Middle frontal gyrus (tissue), 1 donor: Measurements from ENCODE around the gene HERPUD2.
"Not testable (repeated sequence)": the region's sequence is repeated elsewhere in the genome, so short reads cannot be mapped to it uniquely, and the experiment has no call there.

Experiments
- DNase-seq: peaks from one replicate; pipeline ENCODE4 v3.0.0-alpha.2; 2015; ENCODE audit warnings: low spot score; ENCODE audit errors: extremely low spot score

Gene HERPUD2

DNA sequence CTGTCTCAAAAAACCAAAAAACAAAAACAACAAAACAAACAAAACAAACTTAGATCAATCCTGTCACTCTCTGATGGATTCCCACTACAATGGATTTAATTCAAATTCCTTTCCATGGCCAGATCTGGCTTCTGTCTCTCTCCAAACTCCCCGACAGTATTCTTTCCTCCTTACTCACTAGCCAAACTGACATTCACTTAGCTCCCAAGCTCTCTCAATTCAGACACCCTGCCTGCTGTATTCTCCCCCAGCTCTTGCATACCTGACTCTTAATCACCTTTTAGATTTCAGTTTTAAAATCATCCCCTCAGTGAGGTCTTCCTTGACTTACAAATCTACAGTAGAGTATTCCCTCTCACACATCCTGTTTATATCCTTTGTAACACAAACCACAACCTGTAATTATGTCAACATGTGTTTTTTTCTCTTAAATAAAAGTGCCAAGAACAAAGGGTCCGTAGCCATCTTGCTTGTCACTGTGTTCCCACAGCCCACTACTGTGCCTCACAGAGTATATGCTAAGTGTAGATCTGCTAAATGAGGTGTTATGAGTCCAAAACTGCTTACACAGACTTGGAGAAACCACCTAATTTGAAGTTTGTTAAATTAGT is 14.4 kb downstream of the HERPUD2 start:
- no peak for DNase-seq

DNA sequence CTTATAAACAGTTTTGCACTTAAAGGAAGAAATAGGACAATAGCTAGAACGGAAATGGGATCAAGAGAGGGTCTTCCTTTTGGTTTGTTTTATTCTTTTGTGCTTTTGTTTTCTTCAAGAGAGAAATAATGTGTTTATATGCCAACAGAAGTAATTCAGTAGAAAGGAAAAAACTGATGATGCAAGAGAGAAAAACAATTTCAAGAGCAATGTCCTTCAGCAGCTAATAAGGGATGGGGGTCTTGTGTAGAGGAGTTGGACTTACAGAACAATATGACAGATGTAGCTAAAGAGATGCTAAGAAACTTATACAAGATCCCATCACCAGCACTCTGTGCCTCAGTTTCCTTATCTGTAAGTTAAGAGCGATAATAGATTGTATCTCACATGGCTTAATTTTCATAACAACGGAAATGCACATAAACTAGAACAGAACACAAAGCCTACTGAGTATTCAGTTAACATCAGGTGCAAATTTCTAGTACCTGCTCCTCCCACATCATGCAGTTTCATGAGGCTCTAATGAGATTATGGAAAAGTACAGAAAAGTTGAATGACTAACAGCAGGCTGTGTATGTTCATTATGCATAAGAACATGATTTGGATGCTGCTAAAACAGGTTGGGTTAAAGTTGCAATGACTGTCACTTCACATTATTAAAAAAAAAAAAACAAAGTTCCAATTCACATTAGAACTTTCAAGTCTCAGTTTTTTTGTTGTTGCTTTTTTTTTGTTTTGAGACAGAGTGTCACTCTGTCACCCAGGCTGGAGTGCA is 17.2 kb downstream of the HERPUD2 start:
- no peak for DNase-seq

DNA sequence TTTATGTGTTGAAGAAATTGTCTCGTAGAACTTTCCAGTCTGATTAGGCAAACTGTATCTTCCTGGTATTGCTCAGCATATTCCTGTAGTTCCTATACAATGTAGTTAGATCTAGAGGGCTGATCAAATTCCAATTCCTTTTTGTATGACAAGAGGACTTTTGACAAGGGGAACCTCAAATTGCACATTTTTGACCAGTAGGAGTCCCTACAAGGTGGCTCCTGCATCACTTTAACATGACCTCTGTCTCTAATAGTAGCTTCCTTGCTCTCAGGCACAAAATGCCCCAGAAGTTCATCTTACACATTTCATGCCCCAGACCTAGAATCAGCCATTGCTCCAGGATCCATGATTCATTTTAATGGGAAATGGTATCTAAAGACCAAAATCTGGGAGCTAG is 18.7 kb downstream of the HERPUD2 start:
- no peak for DNase-seq

DNA sequence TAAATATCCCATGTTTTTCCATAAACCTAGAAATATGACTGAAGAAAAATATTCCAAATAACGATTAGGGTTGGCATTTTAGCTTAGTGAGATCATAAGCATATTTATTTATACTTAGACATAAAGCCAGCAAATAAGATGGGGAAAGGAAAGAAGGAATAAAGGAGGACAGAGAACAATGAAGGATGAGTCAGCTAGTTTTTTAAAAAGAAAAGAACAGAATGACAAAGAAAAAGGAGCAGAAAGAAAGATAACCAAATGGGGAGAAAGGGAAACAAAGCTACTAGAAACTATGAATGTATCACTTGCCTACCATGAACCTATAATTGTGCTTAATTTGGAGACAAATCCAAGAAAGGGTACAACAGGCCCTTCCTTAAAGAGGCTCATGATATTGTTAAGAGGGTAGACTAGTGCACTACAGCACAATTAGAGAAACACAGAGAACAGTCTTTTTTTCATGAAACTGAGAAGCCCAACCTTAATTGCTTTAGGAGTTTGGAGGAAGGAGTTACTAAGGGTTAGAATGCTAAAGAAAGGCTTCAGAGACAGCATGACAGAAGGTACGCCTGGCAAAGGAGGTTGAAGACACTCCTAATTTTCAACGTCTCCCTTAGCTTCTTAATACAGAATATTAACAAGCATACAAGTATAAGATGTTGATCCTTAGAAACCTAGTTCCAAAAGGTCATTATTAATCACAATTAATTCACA is 23.9 kb downstream of the HERPUD2 start:
- DNase-seq, result no peak

DNA sequence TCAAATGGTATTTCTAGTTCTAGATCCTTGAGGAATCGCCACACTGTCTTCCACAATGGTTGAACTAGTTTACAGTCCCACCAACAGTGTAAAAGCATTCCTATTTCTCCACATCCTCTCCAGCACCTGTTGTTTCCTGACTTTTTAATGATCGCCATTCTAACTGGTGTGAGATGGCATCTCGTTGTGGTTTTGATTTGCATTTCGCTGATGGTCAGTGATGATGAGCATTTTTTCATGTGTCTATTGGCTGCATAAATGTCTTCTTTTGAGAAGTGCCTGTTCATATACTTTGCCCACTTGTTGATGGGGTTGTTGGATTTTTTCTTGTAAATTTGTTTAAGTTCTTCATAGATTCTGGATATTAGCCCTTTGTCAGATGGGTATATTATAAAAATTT is 34.5 kb downstream of the HERPUD2 start:
- not testable (repeated sequence) for DNase-seq

DNA sequence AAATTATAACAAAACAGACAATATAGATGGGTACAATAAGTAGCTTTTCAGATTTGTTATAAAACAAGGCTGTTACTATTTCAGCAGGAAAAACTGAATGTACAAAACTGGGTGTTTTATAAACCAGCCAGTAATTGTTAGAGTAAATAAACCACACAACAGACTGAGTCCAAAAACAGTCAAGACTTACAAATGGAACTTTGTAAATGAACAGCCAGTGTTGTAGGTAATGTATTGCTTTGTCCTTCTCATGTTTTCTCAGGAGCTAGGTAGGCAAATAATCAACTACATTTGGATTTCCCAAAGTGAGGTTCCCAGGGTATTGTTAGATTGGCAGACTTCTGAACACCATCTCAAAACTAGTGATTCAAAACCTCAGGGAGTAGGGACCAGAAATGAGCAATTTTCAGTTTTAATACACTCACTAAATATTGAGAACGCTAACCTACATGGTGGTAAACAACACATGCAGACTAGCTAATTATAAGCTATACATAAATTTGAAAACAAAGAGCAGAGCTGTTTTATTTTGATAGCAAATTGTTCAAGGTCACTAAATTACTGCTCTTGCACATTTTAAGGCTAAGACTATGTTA is 36.2 kb downstream of the HERPUD2 start:
- DNase-seq, result no peak

DNA sequence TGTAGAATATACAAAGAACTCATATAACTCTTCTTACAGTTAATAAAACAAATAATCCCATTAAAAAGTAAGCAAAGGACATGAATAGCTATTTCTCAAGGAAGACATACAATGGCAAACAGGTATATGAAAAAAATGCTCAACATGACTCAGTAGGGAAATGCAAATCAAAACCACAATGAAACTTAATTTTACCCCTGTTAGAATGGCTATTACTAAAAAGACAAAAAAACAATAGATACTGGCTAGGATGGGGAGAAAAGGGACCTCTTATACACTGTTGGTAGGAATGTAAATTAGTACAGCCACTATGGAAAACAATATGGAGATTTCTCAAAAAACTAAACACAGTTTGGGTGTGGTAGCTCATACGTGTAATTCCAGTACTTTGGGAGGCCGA is 37.8 kb downstream of the HERPUD2 start:
- no peak for DNase-seq

DNA sequence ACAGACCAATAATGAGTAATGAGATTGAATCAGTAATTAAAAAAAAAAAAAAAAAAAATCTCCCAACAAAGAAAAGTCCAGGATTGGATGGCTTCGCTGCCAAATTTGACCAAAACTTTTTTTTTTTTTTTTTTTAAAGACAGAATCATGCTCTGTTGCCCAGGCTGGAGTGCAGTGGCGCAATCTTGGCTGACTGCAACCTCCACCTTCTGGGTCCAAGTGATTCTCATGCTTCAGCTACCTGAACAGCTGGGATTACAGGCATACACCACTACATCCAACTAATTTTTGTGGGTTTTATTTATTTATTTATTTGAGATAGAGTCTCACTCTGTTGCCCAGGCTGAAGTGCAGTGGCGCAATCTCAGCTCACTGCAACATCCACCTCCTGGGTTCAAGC is 40.4 kb downstream of the HERPUD2 start:
- DNase-seq, result not testable (repeated sequence)

DNA sequence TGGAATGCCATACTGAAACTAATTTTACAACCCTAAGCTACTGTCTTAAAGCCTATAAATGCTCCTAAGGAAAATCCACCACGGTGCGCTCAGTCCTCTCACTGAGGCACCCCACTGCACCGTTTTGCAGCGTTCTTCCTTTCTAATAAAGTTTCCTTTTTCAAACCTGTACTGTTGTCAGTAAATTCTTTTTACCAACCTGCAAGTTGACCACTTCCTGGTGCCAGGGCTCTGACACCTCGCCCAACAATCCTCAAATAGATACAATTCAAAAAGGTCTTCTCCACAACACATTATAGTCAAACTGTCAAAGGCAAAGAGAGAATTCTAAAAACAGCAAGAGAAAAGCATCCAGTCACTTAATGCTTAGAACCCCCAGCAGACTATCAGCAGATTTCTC is 42.8 kb downstream of the HERPUD2 start:
- no peak for DNase-seq

DNA sequence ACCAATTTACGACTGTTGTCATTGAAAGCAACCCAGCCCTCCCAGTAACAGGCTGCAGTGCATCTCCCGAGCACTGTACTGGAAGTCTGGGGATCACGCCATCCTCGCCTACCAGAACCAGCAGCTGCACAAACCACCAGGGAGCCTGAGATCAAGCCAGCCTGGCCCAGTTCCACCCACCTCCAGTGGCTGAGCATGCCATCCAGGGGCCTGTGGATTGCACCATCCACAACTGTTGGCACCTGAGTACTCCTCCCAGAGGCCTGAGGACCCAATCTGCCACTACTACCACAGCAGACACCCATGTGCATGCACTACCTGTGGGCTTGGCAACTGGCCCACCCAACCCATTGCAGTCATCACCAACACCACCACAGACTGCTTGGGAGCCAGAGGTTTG is 44.2 kb downstream of the HERPUD2 start:
- no peak for DNase-seq

DNA sequence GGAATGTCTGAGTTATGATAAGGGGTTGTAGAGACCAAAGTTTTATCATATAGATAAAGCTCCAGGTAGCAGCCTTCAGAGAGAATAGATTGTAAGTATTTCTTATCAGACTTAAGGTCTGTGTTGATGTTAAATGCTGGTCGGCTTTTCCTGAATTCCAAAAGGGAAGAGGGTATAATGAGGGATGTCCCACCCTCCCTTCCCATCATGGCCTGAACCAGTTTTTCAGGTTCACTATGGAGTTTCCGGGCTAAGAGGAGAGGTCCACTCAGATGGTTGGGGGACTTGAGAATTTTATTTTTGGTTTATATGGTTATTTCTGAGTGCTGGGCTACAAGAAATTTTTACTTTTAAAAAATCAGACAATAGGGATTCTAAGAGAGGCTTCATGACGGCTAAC is 45.2 kb downstream of the HERPUD2 start:
- DNase-seq, result no peak

DNA sequence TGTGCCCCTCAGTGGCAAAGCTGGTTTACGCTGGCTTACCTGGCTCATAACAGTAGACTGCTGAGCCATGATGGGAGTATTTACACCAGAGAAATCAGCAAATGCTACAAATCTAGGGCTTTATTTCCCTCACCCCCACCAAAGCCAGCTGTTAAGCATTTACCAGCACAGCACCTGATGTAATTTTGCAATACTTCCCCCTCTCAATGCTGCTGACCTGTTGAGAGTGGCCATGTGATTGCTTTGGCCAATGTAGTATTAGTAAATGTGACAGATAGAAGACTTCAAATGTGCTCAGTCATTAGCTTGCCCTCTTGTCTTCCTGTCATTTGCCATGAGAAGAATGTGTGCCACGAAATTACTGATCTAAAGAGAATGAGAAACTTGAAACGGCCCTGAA is 46.6 kb downstream of the HERPUD2 start:
- DNase-seq, result no peak

DNA sequence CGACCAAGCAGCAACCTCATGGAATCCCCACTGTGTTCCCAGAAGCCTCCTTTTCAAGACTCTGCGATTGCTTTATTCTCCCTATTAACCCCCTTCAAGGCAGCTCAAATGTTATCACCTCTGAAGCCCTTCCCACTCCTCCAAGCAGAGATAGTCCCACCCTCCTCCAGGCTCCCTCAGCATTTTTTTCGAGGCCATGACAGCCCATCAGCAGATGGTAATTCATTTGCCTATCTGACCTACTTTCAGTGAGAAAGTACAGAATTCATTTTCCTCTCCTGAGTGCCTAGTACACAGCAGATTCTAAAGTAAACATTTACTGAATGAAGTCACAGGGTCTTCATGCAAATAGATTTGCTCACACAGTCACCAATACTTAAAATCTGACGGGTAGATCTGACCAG is 47.8 kb downstream of the HERPUD2 start:
- DNase-seq, result no peak

DNA sequence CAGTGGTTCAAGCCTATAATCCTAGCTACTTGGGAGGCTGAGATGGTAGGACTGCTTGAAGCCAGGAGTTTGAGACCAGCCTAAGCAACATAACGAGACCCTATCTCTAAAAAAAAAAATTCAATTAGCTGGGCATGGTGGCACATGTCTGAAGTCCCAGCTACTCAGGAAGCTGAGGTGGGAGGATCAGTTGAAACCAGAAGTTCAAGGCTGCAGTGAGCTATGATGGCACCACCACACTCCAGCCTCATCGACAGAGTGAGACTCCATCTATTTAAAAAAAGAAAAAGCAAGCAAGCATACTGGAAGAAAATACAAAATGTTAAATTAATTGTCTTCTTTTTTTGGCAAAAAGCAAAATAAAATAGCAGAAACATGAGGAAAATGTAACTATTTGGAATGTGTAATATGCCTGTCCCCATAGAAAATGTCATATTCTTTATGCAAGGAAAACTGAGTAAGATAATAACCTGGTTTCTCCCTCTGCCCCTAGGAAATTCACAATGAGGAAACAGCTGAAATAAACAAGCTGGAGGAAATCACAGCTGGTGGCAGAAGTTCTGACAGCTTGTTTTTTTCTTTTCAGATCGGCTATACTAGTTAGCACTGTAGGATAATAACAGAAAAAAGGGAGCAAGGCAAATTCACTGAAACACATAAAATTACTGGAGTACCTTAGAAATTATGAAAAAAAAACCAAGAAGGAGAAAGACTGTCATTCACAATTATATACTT is 48.5 kb downstream of the HERPUD2 start:
- no peak for DNase-seq

DNA sequence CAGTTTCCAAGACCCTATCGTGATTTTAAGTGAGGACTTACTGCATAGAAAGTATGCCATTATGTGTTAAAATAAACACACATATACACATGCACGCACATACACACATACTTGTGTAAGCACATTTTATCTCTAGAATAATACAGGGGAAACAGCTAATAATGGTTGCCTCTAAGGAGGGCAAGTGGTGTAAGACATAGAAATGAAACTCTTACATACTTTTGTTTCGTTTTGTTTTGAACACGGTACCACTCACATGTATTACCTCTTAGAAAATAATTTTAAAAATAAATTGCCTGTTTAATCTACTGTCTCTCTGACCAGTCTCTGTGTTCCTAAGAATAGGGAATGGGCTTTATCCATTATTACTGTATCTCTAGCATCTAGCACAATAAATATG is 49.2 kb downstream of the HERPUD2 start:
- DNase-seq, result no peak

DNA sequence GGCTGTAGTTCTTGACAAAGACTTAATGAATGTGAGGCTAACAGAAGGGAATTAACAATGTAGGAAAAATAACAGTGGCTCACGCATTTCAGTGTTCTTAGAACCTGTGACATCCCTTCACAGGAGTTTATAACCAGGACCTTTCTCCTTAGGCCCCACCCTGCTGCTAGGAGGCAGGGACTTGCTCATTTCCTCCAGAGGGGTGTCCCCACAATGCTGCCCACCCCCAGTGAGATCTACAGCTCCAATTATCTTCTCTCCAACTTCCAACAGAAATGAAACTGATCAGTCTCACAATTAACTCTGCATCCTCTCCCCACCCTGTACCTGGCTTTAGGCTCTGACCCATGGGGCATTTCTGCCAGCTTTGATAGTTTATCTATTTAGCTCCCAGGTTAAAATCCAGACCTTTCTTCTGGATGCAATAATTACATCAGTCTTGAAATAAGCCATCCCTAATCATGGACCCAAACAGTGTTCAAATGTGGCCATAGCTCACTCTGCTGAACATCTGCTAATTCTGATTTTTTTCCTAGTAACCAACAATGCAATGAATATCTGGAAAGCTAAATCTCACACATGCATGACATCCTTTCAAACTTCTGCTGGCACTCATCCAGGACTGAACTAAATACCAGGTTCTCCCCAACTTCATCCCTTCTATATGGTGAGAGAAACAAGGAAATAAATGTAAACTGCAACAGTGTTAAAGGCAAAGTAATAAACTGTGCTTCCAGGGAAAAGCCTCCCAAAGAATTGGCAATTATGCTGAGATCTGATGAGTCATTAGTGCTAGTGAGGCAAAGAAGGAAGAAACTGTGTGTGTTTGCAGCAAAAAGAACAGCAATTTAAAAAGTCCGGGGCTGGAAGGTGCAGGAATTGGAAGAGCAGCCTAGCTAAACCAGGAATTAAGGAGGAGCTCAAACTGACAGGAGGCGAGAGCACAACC is 64.6 kb downstream of the HERPUD2 start:
- no peak for DNase-seq

DNA sequence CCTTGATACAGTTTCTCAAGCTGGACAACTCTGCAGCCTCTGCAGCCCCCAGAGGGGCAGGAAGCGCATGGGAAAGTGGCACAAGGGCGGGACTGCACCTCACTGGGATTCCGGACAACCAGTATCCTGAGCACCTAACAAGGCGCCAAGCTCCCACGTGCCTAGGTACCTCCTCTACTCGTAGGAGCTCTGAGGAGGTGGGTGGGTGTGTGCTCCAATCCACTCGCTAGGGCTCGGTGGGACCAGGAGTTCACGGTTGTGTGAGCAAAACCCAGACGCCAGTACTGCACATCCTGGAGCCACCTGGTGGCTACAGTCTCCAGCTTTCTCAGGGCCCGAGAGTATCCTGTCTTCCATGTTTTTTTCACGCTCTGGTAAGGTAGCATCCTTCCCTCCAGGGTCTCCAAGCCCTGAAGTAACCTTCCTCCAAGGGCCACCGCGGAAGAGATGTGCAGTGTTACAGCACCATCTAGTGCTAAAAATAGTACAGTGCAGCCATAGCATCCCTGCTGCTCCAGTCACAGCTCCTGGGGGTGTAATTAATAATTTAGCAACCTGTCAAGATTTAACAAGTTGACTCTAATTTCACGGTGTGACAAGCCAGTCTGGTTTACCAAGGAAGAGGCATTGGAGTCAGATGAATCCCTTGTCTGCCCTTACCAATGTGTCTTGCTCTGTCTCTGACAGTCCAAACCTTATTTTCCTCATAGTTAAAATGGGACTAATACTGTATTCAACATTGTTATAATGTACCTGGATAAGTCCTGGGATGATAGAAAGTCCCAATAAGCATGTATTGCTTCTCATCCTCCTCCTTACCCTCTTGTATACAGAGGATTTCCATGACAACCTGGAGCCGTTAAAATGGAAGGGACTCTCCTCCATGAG is 70.4 kb downstream of the HERPUD2 start:
- DNase-seq, result no peak

DNA sequence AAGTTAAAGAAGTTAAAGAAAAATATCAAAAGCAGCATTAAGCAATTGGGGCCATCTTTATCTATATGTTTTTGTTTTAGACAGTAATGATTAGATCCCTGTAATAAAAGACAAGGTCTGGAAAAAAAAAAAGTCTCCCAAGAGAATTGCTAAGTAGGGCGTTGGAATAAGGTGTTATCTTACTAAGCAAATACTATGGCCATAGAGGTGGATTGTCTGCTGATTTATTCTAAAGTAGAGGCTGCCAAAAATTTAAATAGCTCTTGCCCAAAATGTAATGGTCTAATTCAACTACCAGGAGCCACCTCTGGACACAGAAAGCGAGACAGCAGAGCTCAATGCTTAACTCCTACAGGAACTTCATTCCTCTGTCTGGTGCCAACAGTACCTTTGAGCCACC is 71.6 kb downstream of the HERPUD2 start:
- no peak for DNase-seq

DNA sequence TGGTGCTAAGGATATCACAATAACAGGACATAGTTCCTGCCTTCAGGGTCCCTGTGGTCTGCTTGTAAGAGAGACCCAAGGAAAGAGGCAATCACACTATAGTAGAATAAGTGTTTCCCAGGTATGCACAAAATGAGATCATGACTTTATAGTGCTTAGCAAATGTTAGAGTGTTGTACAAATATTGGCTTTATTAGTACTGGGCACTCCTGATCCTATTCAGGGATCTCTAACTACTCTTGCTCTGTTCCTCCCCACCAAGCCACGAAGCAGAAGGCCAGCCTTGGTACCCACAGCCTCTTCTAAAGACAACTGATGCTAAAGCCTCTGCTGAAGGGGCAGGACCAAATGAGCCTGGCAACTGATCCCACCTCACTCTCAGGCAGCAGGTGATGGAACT is 75.1 kb downstream of the HERPUD2 start:
- no peak for DNase-seq
